Ovary (tissue), 9 donors: Measurements from ENCODE around the gene BTN2A1. TPM values are rescaled to one million over a fixed set of nuclear protein-coding genes. Genes with fewer than 3 reads are reported as not detected.
"Not testable (repeated sequence)": the region's sequence is repeated elsewhere in the genome, so short reads cannot be mapped to it uniquely, and the experiment has no call there.

Experiments used
- DNase-seq, 5 donors: peaks; one replicate each; pipeline ENCODE4 v3.0.0-alpha.2; 2019 to 2020
- H3K27ac ChIP-seq, 2 donors: fragments of 200-600 bp; one replicate each; pipeline versions ENCODE4 v1.5.1 to v1.8.0; 2019 to 2022
- H3K27me3 ChIP-seq: fragments of 200-600 bp; one replicate; pipeline ENCODE4 v1.8.0; 2022
- H3K36me3 ChIP-seq: fragments of 200-600 bp; sonication (generic); one replicate; pipeline ENCODE4 v1.5.1; 2019
- H3K4me1 ChIP-seq: one replicate; pipeline ENCODE4 v1.8.1; 2013; ENCODE audit warnings: mild to moderate bottlenecking, moderate library complexity; ENCODE audit not compliant: insufficient read depth
- H3K4me3 ChIP-seq: fragments of 200-600 bp; sonication (generic); one replicate; pipeline ENCODE4 v1.5.1; 2017
- H3K9me3 ChIP-seq, 2 donors: fragments of 200-600 bp in 1 of 2; sonication (generic) in 1 of 2; one replicate each; pipeline versions ENCODE4 v1.5.1 to v1.8.1; 2013 to 2019; ENCODE audit warnings: mild to moderate bottlenecking in 1 of 2, moderate library complexity in 1 of 2
- CTCF ChIP-seq, 3 donors: fragments of 450-650 bp in 2 of 3; fragments of 200-600 bp in 1 of 3; IDR thresholded peaks; one replicate each; pipeline versions ENCODE4 v1.5.1 to v1.8.0; 2016 to 2022; ENCODE audit warnings: antibody characterized with exemption in 3 of 3, mild to moderate bottlenecking in 1 of 3
- EP300 ChIP-seq: sonication (generic); formaldehyde crosslinking; IDR thresholded peaks from one replicate; pipeline ENCODE4 v1.6.1; 2017; ENCODE audit warnings: antibody characterized with exemption
- POLR2A ChIP-seq: fragments of 450-650 bp; IDR thresholded peaks from one replicate; pipeline ENCODE4 v1.6.1; 2017; ENCODE audit warnings: antibody characterized with exemption, mild to moderate bottlenecking, moderate library complexity
- WGBS, 3 donors: extraction: QIAGEN DNeasy Blood & Tissue Kit in 1 of 3; methylation state at CpG; one replicate each; pipeline versions ENCODE4 v1.1.5 to v1.1.7; 2013 to 2017; 5-methylcytosine and 5-hydroxymethylcytosine counted together
- intact Hi-C, 4 donors: fragments of 100-400 bp; cut with DNase I; formaldehyde crosslinking; loops; one replicate each; pipeline versions ENCODE4 v1.11.0 to v1.15.1; 2022 to 2023
- polyA plus RNA-seq, 2 donors: library from polyadenylated mRNA; stranded (reverse); fragments of 200-250 nt in 1 of 2; fragments of 350-450 nt in 1 of 2; fragmentation: Illumina TruSeq in 1 of 2; extraction: RNeasy Lipid Tissue Mini Kit (QIAGEN cat#74804) in 1 of 2; gene quantifications; one replicate each; pipeline ENCODE4 v1.2.3, GENCODE V29; 2013 to 2014
- total RNA-seq, 7 donors: library from RNA; depleted of rRNA in 2 of 7; stranded (reverse); fragments of >200 nt in 2 of 7; fragmentation: NEBNext Ultra II Directional in 3 of 7; extraction: Animal tissue kit (Norgen Biotek cat#: 25700) in 3 of 7; gene quantifications; one replicate each; pipeline versions ENCODE4 v1.1.0 to v1.2.4, GENCODE V29; 2016 to 2023
- donor health status: DM: no; HTN: no; CAD: no; lungs with moderate emphysema.
- donor health status: DM: no; HTN: no; CAD: no.
- donor health status: Bipolar disorder and iron deficiency.
- donor health status: DM: yes; HTN: yes; CAD: no.
- donor health status: DM: no; HTN: no; CAD: no.
- donor health status: DM: yes; HTN: yes; CAD: no.

The BTN2A1 gene
- total and polyA plus RNA-seq, 9 donors: 9.0 to 33.3 (median 18.8) TPM

- H3K4me1 ChIP-seq: no peaks in the 10 kb centered on the region
- H3K9me3 ChIP-seq: no peaks in the 10 kb centered on the region
- intact Hi-C loops: no loop called here
- no peak for DNase-seq
- TF ChIP-seq EP300 (no peak), POLR2A (no peak), CTCF (IDR thresholded peaks at IDR 0.05) (no peak)
- H3K27ac ChIP-seq: no peak overlapping the region
- H3K36me3 ChIP-seq: no peaks in the 10 kb centered on the region
- 87 to 94% (median 92%) methylated on average over 5 of the region's 5 CpGs for WGBS, 3 donors
- H3K4me3 ChIP-seq: no peak overlapping the region
- no peaks in the 10 kb centered on the region for H3K27me3 ChIP-seq
Measured at GRCh38 chr6:26430787-26431186, 27.0 kb upstream of the BTN2A1 start.

GRCh38 chr6:26431258-26432172 is 26.2 kb upstream of the BTN2A1 start:
- TF ChIP-seq EP300: no peak
- no peak for TF ChIP-seq POLR2A
- no peak for TF ChIP-seq CTCF (IDR thresholded peaks at IDR 0.05)
- Histone ChIP-seq H3K27me3 (no peaks in the 10 kb centered on the region), H3K36me3 (no peaks in the 10 kb centered on the region), H3K27ac (no peak overlapping the region), H3K4me3 (no peak overlapping the region), H3K4me1 (no peaks in the 10 kb centered on the region), H3K9me3 (no peaks in the 10 kb centered on the region)
- no peak for DNase-seq
- intact Hi-C loops: no loop called here
- WGBS, 3 donors: 82 to 88% (median 83%) methylated on average over 6 of the region's 6 CpGs

GRCh38 chr6:26432627-26433201 is 25.0 kb upstream of the BTN2A1 start:
- no peak for DNase-seq
- Histone ChIP-seq H3K27ac (no peak overlapping the region), H3K36me3 (no peaks in the 10 kb centered on the region), H3K27me3 (no peaks in the 10 kb centered on the region), H3K4me3 (no peak overlapping the region), H3K4me1 (no peaks in the 10 kb centered on the region), H3K9me3 (no peaks in the 10 kb centered on the region)
- intact Hi-C loops: no loop called here
- WGBS, 3 donors: 86 to 94% (median 87%) methylated on average over 5 of the region's 5 CpGs
- TF ChIP-seq EP300 (no peak), CTCF (IDR thresholded peaks at IDR 0.05) (no peak), POLR2A (no peak)

- H3K36me3 ChIP-seq, H3K4me3 ChIP-seq, H3K27me3 ChIP-seq, DNase-seq, H3K9me3 ChIP-seq, H3K27ac ChIP-seq, H3K4me1 ChIP-seq, intact Hi-C loops: not testable (repeated sequence)
- WGBS, 3 donors: 85 to 96% (median 90%) methylated on average over 8 of the region's 8 CpGs
Measured at GRCh38 chr6:26433680-26434079, 24.1 kb upstream of the BTN2A1 start.

- DNase-seq: no peak
- H3K9me3 ChIP-seq: no peaks in the 10 kb centered on the region
- H3K4me1 ChIP-seq: no peaks in the 10 kb centered on the region
- H3K4me3 ChIP-seq: no peak overlapping the region
- 83 to 96% (median 92%) methylated on average over 4 of the region's 4 CpGs for WGBS, 3 donors
- H3K27ac ChIP-seq: no peak overlapping the region
- TF ChIP-seq POLR2A (no peak), EP300 (no peak), CTCF (IDR thresholded peaks at IDR 0.05) (no peak)
- no peaks in the 10 kb centered on the region for H3K27me3 ChIP-seq
- intact Hi-C loops: no loop called here
- H3K36me3 ChIP-seq: no peaks in the 10 kb centered on the region
Measured at GRCh38 chr6:26436018-26436417, 21.7 kb upstream of the BTN2A1 start.
